A549 (cell line): ENCODE measurements around the gene RAB42.

ENCODE experiments used
- CHD2 ChIP-seq: fragments of 150-350 bp; IDR thresholded peaks from 2 replicates; pipeline ENCODE4 v1.6.1; 2014; ENCODE audit warnings: low read length; ENCODE audit not compliant: partially characterized antibody
- CTCF ChIP-seq: fragments of >200 bp; sonication (Bioruptor Twin); formaldehyde crosslinking; IDR thresholded peaks from 3 replicates; pipeline ENCODE4 v1.5.1; 2016
- GATA3 ChIP-seq: IDR thresholded peaks from 2 replicates; pipeline ENCODE4 v1.6.1; 2012; ENCODE audit warnings: borderline replicate concordance
- MAFK ChIP-seq: fragments of 450-650 bp; IDR thresholded peaks from 2 replicates; pipeline ENCODE4 v1.6.1; 2014; ENCODE audit not compliant: partially characterized antibody
- POLR2A ChIP-seq: IDR thresholded peaks from 2 replicates; pipeline ENCODE4 v1.6.1; 2012; ENCODE audit warnings: mild to moderate bottlenecking, low read length
- POLR2AphosphoS2 ChIP-seq: conservative IDR thresholded peaks from 2 replicates; pipeline ENCODE4 v1.6.1; 2012; ENCODE audit warnings: low read length, improper control_type of control experiment, inconsistent platforms
- SMC3 ChIP-seq: fragments of >200 bp; sonication (Bioruptor Twin); formaldehyde crosslinking; IDR thresholded peaks from 3 replicates; pipeline ENCODE4 v1.6.1; 2018; ENCODE audit warnings: inconsistent platforms
- TFCP2L1 ChIP-seq: fragments of 250-450 bp; sonication (Bioruptor Pico); IDR thresholded peaks from 2 replicates; pipeline ENCODE4 v1.5.0; 2021; ENCODE audit warnings: mild to moderate bottlenecking
- USF2 ChIP-seq: fragments of 450-650 bp; IDR thresholded peaks from 2 replicates; pipeline ENCODE4 v1.6.1; 2014; ENCODE audit warnings: antibody characterized with exemption
- ZSCAN20 ChIP-seq: fragments of 250-450 bp; sonication (Bioruptor Pico); IDR thresholded peaks from 2 replicates; pipeline ENCODE4 v1.8.0; 2022; ENCODE audit warnings: mild to moderate bottlenecking, moderate library complexity

- TF ChIP-seq CTCF (no peak; the same call in 2 of the 3 replicates), SMC3 (no peak), GATA3 (no peak), TFCP2L1 (no peak), MAFK (no peak), USF2 (no peak), CHD2 (no peak), POLR2A (no peak), POLR2AphosphoS2 (no peak), ZSCAN20 (CRISPR knock-in tag) (no peak)
These were observed 48.7 kb downstream of the RAB42 start for GRCh38 chr1:28640766-28641165.
